Calu3 (cell line): ENCODE data around the gene TTR. TPM values are rescaled to one million over a fixed set of nuclear protein-coding genes. Genes with fewer than 3 reads are reported as not detected.
A peak's percentile ranks its signal among the peaks of the same experiment; 100 is the strongest.

ENCODE experiments used
- BruUV-seq: library from RNA; stranded (reverse); fragments of 400-500 nt; replicated peaks from 2 replicates; lab custom pipeline; 2021; lab: Mats Ljungman, UMichigan
- CTCF ChIA-PET: fragments of 300-600 bp; sonication (Branson Sonifier 250); formaldehyde crosslinking; loops from one replicate; lab custom pipeline; 2022; ENCODE audit warnings: antibody characterized with exemption; lab: Charles Lee
- DNase-seq: peaks from one replicate; pipeline ENCODE4 v3.0.0; 2022
- H3K27ac Mint-ChIP-seq: one replicate; pipeline ENCODE4 v1.8.0; 2022; ENCODE audit warnings: mixed read lengths; ENCODE audit not compliant: unreplicated experiment
- H3K27me3 Mint-ChIP-seq: one replicate; pipeline ENCODE4 v1.8.0; 2022; ENCODE audit warnings: mixed read lengths; ENCODE audit not compliant: unreplicated experiment
- H3K36me3 Mint-ChIP-seq: one replicate; pipeline ENCODE4 v1.8.0; 2022; ENCODE audit warnings: mild to moderate bottlenecking, moderate library complexity, mixed read lengths; ENCODE audit not compliant: insufficient read depth, unreplicated experiment
- H3K4me1 Mint-ChIP-seq: one replicate; pipeline ENCODE4 v1.8.0; 2022; ENCODE audit warnings: mild to moderate bottlenecking, low read depth, mixed read lengths; ENCODE audit not compliant: unreplicated experiment
- H3K4me3 Mint-ChIP-seq: one replicate; pipeline ENCODE4 v1.8.0; 2022; ENCODE audit warnings: mild to moderate bottlenecking, low read depth, moderate library complexity, mixed read lengths; ENCODE audit not compliant: unreplicated experiment
- H3K9me3 Mint-ChIP-seq: one replicate; pipeline ENCODE4 v1.8.0; 2022; ENCODE audit warnings: low read depth, mixed read lengths; ENCODE audit not compliant: unreplicated experiment
- CTCF ChIP-seq: fragments of 200-600 bp; IDR thresholded peaks from one replicate; pipeline ENCODE4 v1.8.0; 2022; ENCODE audit warnings: antibody characterized with exemption; ENCODE audit not compliant: unreplicated experiment
- intact Hi-C: fragments of 100-400 bp; cut with micrococcal nuclease; formaldehyde crosslinking; loops from one replicate; pipeline ENCODE4 v1.10.0; 2022; ENCODE audit not compliant: unreplicated experiment
- total RNA-seq: library from RNA; stranded (reverse); gene quantifications from 2 replicates; pipeline ENCODE4 v1.2.3, GENCODE V29; 2022

Gene TTR
- total RNA-seq, 1 experiment from 2014 or later = 0.87 TPM

DNA sequence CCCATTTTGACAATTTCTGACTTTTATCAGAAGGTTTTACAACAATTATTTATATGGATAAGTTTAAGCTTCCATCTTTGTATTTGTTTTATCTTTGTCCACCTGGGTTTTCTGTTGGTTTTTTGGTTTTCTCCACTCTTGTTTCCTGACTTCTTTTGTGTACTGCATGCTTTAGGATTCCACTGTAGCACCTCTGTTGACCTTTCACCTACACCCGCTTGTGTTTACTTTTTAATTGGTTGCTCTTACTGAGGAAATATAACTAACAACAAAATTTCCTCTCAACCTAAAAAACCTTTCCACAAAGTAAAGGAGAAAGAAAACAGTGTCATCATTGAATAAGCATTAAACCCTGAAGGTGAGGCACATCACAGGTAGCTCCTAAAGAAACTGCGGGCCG lies 39.8 kb upstream of the TTR start:
- Mint-ChIP-seq H3K9me3 (no peaks in the 10 kb centered on the region), H3K27me3 (no peaks in the 10 kb centered on the region), H3K4me1 (peaks cover 28% of the 10 kb centered on the region), H3K36me3 (peaks cover 14% of the 10 kb centered on the region), H3K4me3 (no peak overlapping the region), H3K27ac (no peak overlapping the region)
- intact Hi-C loops = no loop called here
- BruUV-seq = no TSS peak
- DNase-seq = no peak
- CTCF ChIA-PET = interaction anchor here (0.6 kb wide), 1 partner anchor 1045 kb away, joined by 5 read pairs; no protein-coding TSS in a partner anchor
- TF ChIP-seq CTCF = no peak

DNA sequence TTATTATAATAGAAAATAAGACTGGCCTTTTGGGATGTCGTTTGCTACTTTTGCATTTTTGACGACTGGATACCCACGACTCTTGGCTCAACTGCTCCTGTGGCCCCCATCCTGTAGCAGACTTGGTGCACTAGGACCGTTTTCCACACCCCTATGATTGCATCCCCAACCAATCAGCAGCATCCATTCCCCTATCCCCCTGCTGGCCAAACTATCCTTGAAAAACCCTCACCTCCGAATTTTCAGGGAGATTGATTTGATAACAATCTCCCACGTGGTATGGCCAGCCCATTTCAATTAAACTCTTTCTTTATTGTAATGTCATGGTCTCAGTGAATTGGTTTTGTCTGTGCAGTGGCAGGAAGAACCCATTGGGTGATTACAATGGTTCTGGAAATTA lies 37.9 kb upstream of the TTR start:
- no peaks in the 10 kb centered on the region for H3K27me3 Mint-ChIP-seq
- peaks cover 9% of the 10 kb centered on the region for H3K36me3 Mint-ChIP-seq
- intact Hi-C loops = no loop called here
- CTCF ChIA-PET = no interaction called here
- no TSS peak for BruUV-seq
- DNase-seq = peak; percentile 11
- TF ChIP-seq CTCF = peak; percentile 32
- H3K9me3 Mint-ChIP-seq = no peaks in the 10 kb centered on the region
- no peak overlapping the region for H3K4me3 Mint-ChIP-seq
- H3K4me1 Mint-ChIP-seq = peaks cover 28% of the 10 kb centered on the region
- no peak overlapping the region for H3K27ac Mint-ChIP-seq

GRCh38 chr18:31554776-31555175 lies 36.9 kb upstream of the TTR start:
- intact Hi-C loops = no loop called here
- no peaks in the 10 kb centered on the region for H3K9me3 Mint-ChIP-seq
- peaks cover 28% of the 10 kb centered on the region for H3K4me1 Mint-ChIP-seq
- no peaks in the 10 kb centered on the region for H3K27me3 Mint-ChIP-seq
- no peak for TF ChIP-seq CTCF
- H3K36me3 Mint-ChIP-seq = peaks cover under 1% of the 10 kb centered on the region
- no TSS peak for BruUV-seq
- CTCF ChIA-PET = no interaction called here
- DNase-seq = no peak
- no peak overlapping the region for H3K4me3 Mint-ChIP-seq
- H3K27ac Mint-ChIP-seq = no peak overlapping the region

DNA sequence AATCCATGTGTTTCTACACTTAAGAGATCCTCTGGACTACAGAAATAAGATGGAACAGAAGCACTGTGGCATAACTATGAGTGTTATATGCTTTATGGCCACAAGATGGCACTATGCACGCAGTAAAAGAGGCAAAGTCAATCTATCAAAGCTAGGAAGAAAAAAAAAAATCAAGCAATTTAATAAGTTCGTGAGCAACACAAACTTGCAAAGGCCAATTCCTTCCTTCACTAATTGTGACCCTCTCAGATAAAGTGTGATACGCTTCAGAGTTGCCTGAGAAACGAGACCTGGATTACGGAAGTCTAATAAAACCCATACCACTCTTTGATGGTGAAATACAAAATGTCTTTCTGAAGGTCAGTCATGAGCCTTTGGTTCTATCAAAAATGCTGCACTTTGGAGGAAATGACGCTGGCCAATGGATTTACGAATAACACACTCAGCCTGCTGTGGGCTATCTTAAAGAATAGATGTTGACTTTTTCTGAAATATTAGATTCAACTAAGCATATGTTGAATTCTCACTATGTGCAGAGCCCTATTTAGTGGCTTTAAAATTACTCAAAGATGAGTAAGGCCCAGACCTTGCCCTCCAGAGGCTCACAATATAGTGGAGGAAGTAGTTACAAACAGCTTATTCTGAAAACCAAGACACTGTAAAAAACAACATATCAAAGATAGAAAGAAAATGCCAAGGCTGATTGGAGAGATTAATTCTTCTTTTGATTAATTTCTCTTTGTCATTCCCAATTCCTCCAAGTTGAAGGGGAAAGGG lies 35.5 kb upstream of the TTR start:
- TF ChIP-seq CTCF = peak; percentile 63
- H3K36me3 Mint-ChIP-seq = no peaks in the 10 kb centered on the region
- CTCF ChIA-PET = interaction anchor here (0.7 to 1.2 kb wide), 7 partner anchors 40 to 264 kb away, joined by 3 to 6 read pairs (median 3); no protein-coding TSS in a partner anchor
- intact Hi-C loops = loop anchor here (1.0 to 2.0 kb wide), 2 partner anchors 167 to 263 kb away; no protein-coding TSS in a partner anchor
- no peak overlapping the region for H3K27ac Mint-ChIP-seq
- H3K9me3 Mint-ChIP-seq = no peaks in the 10 kb centered on the region
- H3K4me3 Mint-ChIP-seq = no peak overlapping the region
- H3K4me1 Mint-ChIP-seq = peaks cover 28% of the 10 kb centered on the region
- H3K27me3 Mint-ChIP-seq = no peaks in the 10 kb centered on the region
- peak; percentile 55 for DNase-seq
- no TSS peak for BruUV-seq
